Tibial nerve (tissue), 4 donors: ENCODE measurements around the gene PNMA1. TPM values are rescaled to one million over a fixed set of nuclear protein-coding genes. Genes with fewer than 3 reads are reported as not detected.

ENCODE experiments used
- DNase-seq, 2 donors: peaks; one replicate each; pipeline ENCODE4 v3.0.0-alpha.2; 2019; ENCODE audit warnings: low spot score in 2 of 2
- H3K27ac ChIP-seq, 4 donors: fragments of 200-600 bp; sonication (generic) in 3 of 4; one replicate each; pipeline ENCODE4 v1.5.1; 2017 to 2019; ENCODE audit warnings: mild to moderate bottlenecking in 1 of 4
- H3K27me3 ChIP-seq, 2 donors: fragments of 200-600 bp; sonication (generic) in 1 of 2; one replicate each; pipeline versions ENCODE4 v1.5.1 to v1.6.0; 2017 to 2019
- H3K36me3 ChIP-seq, 3 donors: fragments of 200-600 bp; sonication (generic); one replicate each; pipeline ENCODE4 v1.5.1; 2018 to 2019
- H3K4me1 ChIP-seq, 4 donors: fragments of 200-600 bp; sonication (generic) in 3 of 4; one replicate each; pipeline ENCODE4 v1.5.1; 2017 to 2019
- H3K4me3 ChIP-seq, 4 donors: fragments of 200-600 bp; sonication (generic) in 3 of 4; one replicate each; pipeline ENCODE4 v1.5.1; 2017 to 2019; ENCODE audit warnings: mild to moderate bottlenecking in 1 of 4, moderate library complexity in 1 of 4
- H3K9me3 ChIP-seq, 4 donors: fragments of 200-600 bp; sonication (generic) in 3 of 4; one replicate each; pipeline ENCODE4 v1.5.1; 2017 to 2019
- CTCF ChIP-seq, 5 experiments: fragments of 200-600 bp in 3 of 5; fragments of 450-650 bp in 2 of 5; sonication (generic) in 3 of 5; IDR thresholded peaks; one replicate each; pipeline ENCODE4 v1.5.1; 2016 to 2019; ENCODE audit warnings: antibody characterized with exemption in 5 of 5, mild to moderate bottlenecking in 3 of 5, moderate library complexity in 2 of 5
- EP300 ChIP-seq, 2 donors: sonication (generic); formaldehyde crosslinking; IDR thresholded peaks; one replicate each; pipeline ENCODE4 v1.6.1; 2017; ENCODE audit warnings: antibody characterized with exemption in 2 of 2, mild to moderate bottlenecking in 1 of 2
- POLR2A ChIP-seq, 2 donors: fragments of 450-650 bp; IDR thresholded peaks; one replicate each; pipeline ENCODE4 v1.6.1; 2017; ENCODE audit warnings: antibody characterized with exemption in 2 of 2, mild to moderate bottlenecking in 2 of 2, moderate library complexity in 2 of 2
- WGBS, 2 donors: methylation state at CpG; one replicate each; pipeline ENCODE4 v1.1.5; 2018; 5-methylcytosine and 5-hydroxymethylcytosine counted together
- total RNA-seq, 4 donors: library from RNA; depleted of rRNA; stranded (reverse); fragments of >200 nt; gene quantifications; one replicate each; pipeline ENCODE4 v1.1.0, GENCODE V29; 2016

PNMA1 gene
- total RNA-seq, 4 donors from 2014 or later: 21.2 to 43.5 (median 34.2) TPM

- peaks cover 0 to 62% (median 5%) of the 10 kb centered on the region in 3 donors for H3K36me3 ChIP-seq
Measured at GRCh38 chr14:73694083-73694482, 20.1 kb downstream of the PNMA1 start.

GRCh38 chr14:73686901-73687300 lies 27.3 kb downstream of the PNMA1 start:
- Histone ChIP-seq H3K27me3 (no peaks in the 10 kb centered on the region), H3K4me1 (no peaks in the 10 kb centered on the region), H3K4me3 (no peak overlapping the region), H3K36me3 (peaks cover 0 to 59% (median 5%) of the 10 kb centered on the region in 3 donors), H3K9me3 (no peaks in the 10 kb centered on the region), H3K27ac (peak overlapping the region in 1 of 4 donors; percentile 20)
- DNase-seq: no peak
- TF ChIP-seq POLR2A (IDR thresholded peaks at IDR 0.05): no peak
- no peak for TF ChIP-seq EP300 (IDR thresholded peaks at IDR 0.05)
- no peak for TF ChIP-seq CTCF (IDR thresholded peaks at IDR 0.05)
- WGBS, 2 donors: 75 to 82% methylated on average over 3 of the region's 3 CpGs

More at GRCh38 chr14:73694083-73694482, 20.1 kb downstream of the PNMA1 start:
- peaks cover 0 to 2% of the 10 kb centered on the region in 2 donors for H3K27me3 ChIP-seq
- H3K4me1 ChIP-seq: no peaks in the 10 kb centered on the region
- H3K4me3 ChIP-seq: no peak overlapping the region
- TF ChIP-seq EP300 (IDR thresholded peaks at IDR 0.05) (no peak), CTCF (IDR thresholded peaks at IDR 0.05) (no peak), POLR2A (IDR thresholded peaks at IDR 0.05) (no peak)
- 95 to 100% methylated on average over 2 of the region's 2 CpGs for WGBS, 2 donors
- H3K27ac ChIP-seq: no peak overlapping the region
- H3K9me3 ChIP-seq: no peaks in the 10 kb centered on the region
- DNase-seq: no peak

DNA sequence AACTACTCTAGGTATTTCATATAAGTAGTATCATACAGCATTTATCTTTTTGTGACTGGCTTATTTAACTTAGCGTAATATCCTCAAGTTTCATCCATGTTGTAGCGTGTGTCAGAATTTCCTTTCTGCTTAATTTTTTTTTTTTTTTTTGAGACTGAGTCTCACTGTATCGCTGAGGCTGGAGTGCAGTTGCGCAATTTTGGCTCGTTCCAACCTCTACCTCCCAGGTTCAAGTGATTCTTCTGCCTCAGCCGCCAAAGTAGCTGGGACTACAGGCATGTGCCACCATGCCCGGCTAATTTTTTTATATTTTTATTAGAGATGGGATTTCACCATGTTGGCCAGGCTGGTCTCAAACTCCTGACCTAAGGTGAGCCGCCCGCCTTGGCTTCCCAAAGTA lies 28.9 kb downstream of the PNMA1 start:
- Histone ChIP-seq H3K27ac (no peak overlapping the region), H3K4me3 (no peak overlapping the region), H3K9me3 (no peaks in the 10 kb centered on the region), H3K36me3 (peaks cover 0 to 43% (median 3%) of the 10 kb centered on the region in 3 donors), H3K27me3 (no peaks in the 10 kb centered on the region), H3K4me1 (no peaks in the 10 kb centered on the region)
- DNase-seq: no peak
- TF ChIP-seq EP300 (IDR thresholded peaks at IDR 0.05) (no peak), POLR2A (IDR thresholded peaks at IDR 0.05) (no peak), CTCF (IDR thresholded peaks at IDR 0.05) (no peak)
- WGBS, 2 donors: 89 to 96% methylated on average over 9 of the region's 9 CpGs

GRCh38 chr14:73684627-73685026 lies 29.6 kb downstream of the PNMA1 start:
- no peak overlapping the region for H3K4me3 ChIP-seq
- no peaks in the 10 kb centered on the region for H3K4me1 ChIP-seq
- TF ChIP-seq CTCF (IDR thresholded peaks at IDR 0.05) (no peak), EP300 (IDR thresholded peaks at IDR 0.05) (no peak), POLR2A (IDR thresholded peaks at IDR 0.05) (no peak)
- WGBS, 2 donors: 90 to 93% methylated on average over 5 of the region's 5 CpGs
- H3K27ac ChIP-seq: no peak overlapping the region
- DNase-seq: no peak
- H3K36me3 ChIP-seq: peaks cover 0 to 36% (median 0%) of the 10 kb centered on the region in 3 donors
- no peaks in the 10 kb centered on the region for H3K9me3 ChIP-seq
- H3K27me3 ChIP-seq: no peaks in the 10 kb centered on the region

DNA sequence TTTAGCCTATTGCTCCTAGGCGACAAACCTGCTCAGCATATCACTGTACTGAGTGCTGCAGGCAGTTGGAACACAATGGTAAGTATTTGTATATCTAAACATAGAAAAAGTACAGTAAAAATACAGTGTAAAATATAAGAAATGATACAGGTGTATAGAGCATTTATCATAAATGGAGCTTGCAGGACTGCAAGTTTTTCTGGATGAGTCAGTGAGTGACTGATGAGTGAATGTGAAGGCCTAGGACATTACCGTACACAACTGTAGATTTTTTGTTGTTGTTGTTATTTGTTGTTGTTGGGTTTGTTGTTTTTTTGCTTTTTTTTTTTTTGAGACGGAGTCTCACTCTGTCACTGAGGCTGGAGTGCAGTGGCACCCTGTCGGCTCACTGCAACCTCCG lies 33.4 kb downstream of the PNMA1 start:
- no peaks in the 10 kb centered on the region for H3K27me3 ChIP-seq
- no peak for TF ChIP-seq POLR2A (IDR thresholded peaks at IDR 0.05)
- TF ChIP-seq CTCF (IDR thresholded peaks at IDR 0.05): no peak
- TF ChIP-seq EP300 (IDR thresholded peaks at IDR 0.05): no peak
- no peaks in the 10 kb centered on the region for H3K4me1 ChIP-seq
- H3K36me3 ChIP-seq: peaks cover 0 to 23% (median 0%) of the 10 kb centered on the region in 3 donors
- whole genome bisulfite sequencing, 2 donors: 92 to 96% methylated on average over 5 of the region's 5 CpGs
- DNase-seq: no peak
- H3K27ac ChIP-seq: no peak overlapping the region
- H3K4me3 ChIP-seq: no peak overlapping the region
- no peaks in the 10 kb centered on the region for H3K9me3 ChIP-seq
